Liver (tissue), 9 donors: ENCODE measurements around the gene SMIM26. TPM values are rescaled to one million over a fixed set of nuclear protein-coding genes. Genes with fewer than 3 reads are reported as not detected.

ENCODE experiments used
- DNase-seq: peaks from one replicate; pipeline ENCODE4 v3.0.0-alpha.2; 2017; ENCODE audit warnings: low spot score
- H3K27ac ChIP-seq, 2 donors: one replicate each; pipeline ENCODE4 v1.7.0; 2013; ENCODE audit warnings: inconsistent platforms in 2 of 2, low read length in 2 of 2, control low read depth in 1 of 2, low read depth in 1 of 2, mild to moderate bottlenecking in 1 of 2
- H3K27me3 ChIP-seq, 4 donors: one replicate each; pipeline versions ENCODE4 v1.6.1 to v1.7.0; 2013; ENCODE audit warnings: low read length in 3 of 4, inconsistent platforms in 1 of 4, mild to moderate bottlenecking in 1 of 4, moderate library complexity in 1 of 4; ENCODE audit not compliant: control insufficient read depth in 4 of 4, insufficient read depth in 4 of 4
- H3K36me3 ChIP-seq, 4 donors: one replicate each; pipeline versions ENCODE4 v1.6.1 to v1.7.0; 2013; ENCODE audit warnings: low read length in 3 of 4, mild to moderate bottlenecking in 3 of 4, low read depth in 1 of 4, moderate library complexity in 1 of 4; ENCODE audit not compliant: control insufficient read depth in 4 of 4, insufficient read depth in 3 of 4
- H3K4me1 ChIP-seq, 4 donors: one replicate each; pipeline versions ENCODE4 v1.6.1 to v1.7.0; 2013; ENCODE audit warnings: low read length in 3 of 4, mild to moderate bottlenecking in 3 of 4, moderate library complexity in 1 of 4; ENCODE audit not compliant: control insufficient read depth in 4 of 4, insufficient read depth in 4 of 4
- H3K4me3 ChIP-seq, 3 donors: one replicate each; pipeline versions ENCODE4 v1.6.1 to v1.7.0; 2013; ENCODE audit warnings: low read length in 3 of 3, control low read depth in 1 of 3, low read depth in 1 of 3, mild to moderate bottlenecking in 1 of 3
- H3K9ac ChIP-seq, 2 donors: one replicate each; pipeline ENCODE4 v1.7.0; 2013; ENCODE audit warnings: low read length in 2 of 2, mild to moderate bottlenecking in 2 of 2, moderate library complexity in 2 of 2, control low read depth in 1 of 2, low read depth in 1 of 2
- H3K9me3 ChIP-seq, 4 donors: one replicate each; pipeline versions ENCODE4 v1.6.1 to v1.7.0; 2013; ENCODE audit warnings: low read length in 3 of 4; ENCODE audit not compliant: control insufficient read depth in 4 of 4
- ATF3 ChIP-seq: IDR thresholded peaks from 2 replicates; pipeline ENCODE4 v1.6.1; 2016; ENCODE audit warnings: antibody characterized with exemption
- CTCF ChIP-seq: fragments of 150-350 bp; IDR thresholded peaks from 2 replicates; pipeline ENCODE4 v1.5.1; 2017; ENCODE audit warnings: improper control_type of control experiment, low read depth, low read length; ENCODE audit not compliant: missing input control
- EGR1 ChIP-seq, 2 donors: IDR thresholded peaks; 2 replicates each; pipeline ENCODE4 v1.6.1; 2016 to 2018; ENCODE audit warnings: antibody characterized with exemption in 2 of 2, low read depth in 2 of 2
- FOXA1 ChIP-seq: IDR thresholded peaks from 2 replicates; pipeline ENCODE4 v1.6.1; 2016; ENCODE audit warnings: antibody characterized with exemption
- FOXA2 ChIP-seq: IDR thresholded peaks from 2 replicates; pipeline ENCODE4 v1.6.1; 2016; ENCODE audit warnings: antibody characterized with exemption
- GABPA ChIP-seq, 2 donors: IDR thresholded peaks in 1 of 2; conservative IDR thresholded peaks in 1 of 2; 2 replicates each; pipeline ENCODE4 v1.6.1; 2016; ENCODE audit warnings: antibody characterized with exemption in 2 of 2, mild to moderate bottlenecking in 1 of 2, moderate library complexity in 1 of 2
- HNF4A ChIP-seq, 2 donors: conservative IDR thresholded peaks; 2 replicates each; pipeline ENCODE4 v1.6.1; 2016; ENCODE audit warnings: antibody characterized with exemption in 2 of 2, mild to moderate bottlenecking in 2 of 2
- HNF4G ChIP-seq: IDR thresholded peaks from 2 replicates; pipeline ENCODE4 v1.6.1; 2016; ENCODE audit warnings: antibody characterized with exemption
- JUND ChIP-seq, 2 donors: IDR thresholded peaks; 2 replicates each; pipeline ENCODE4 v1.6.1; 2016; ENCODE audit warnings: antibody characterized with exemption in 2 of 2
- NR2F2 ChIP-seq: IDR thresholded peaks from 2 replicates; pipeline ENCODE4 v1.6.1; 2016; ENCODE audit warnings: antibody characterized with exemption
- RAD21 ChIP-seq, 2 donors: IDR thresholded peaks; 2 replicates each; pipeline ENCODE4 v1.6.1; 2016; ENCODE audit warnings: antibody characterized with exemption in 2 of 2, mild to moderate bottlenecking in 2 of 2
- RXRA ChIP-seq, 2 donors: IDR thresholded peaks; 2 replicates each; pipeline ENCODE4 v1.6.1; 2017 to 2018; ENCODE audit warnings: antibody characterized with exemption in 2 of 2, mild to moderate bottlenecking in 1 of 2
- SP1 ChIP-seq: IDR thresholded peaks from 2 replicates; pipeline ENCODE4 v1.6.1; 2018; ENCODE audit warnings: antibody characterized with exemption, mild to moderate bottlenecking
- TAF1 ChIP-seq: conservative IDR thresholded peaks from 2 replicates; pipeline ENCODE4 v1.6.1; 2016; ENCODE audit warnings: antibody characterized with exemption, mild to moderate bottlenecking
- YY1 ChIP-seq: IDR thresholded peaks from 2 replicates; pipeline ENCODE4 v1.6.1; 2016; ENCODE audit warnings: antibody characterized with exemption, mild to moderate bottlenecking
- WGBS: extraction: QIAGEN DNeasy Blood & Tissue Kit; methylation state at CpG from one replicate; pipeline ENCODE4 v1.1.7; 2013; 5-methylcytosine and 5-hydroxymethylcytosine counted together
- polyA plus RNA-seq, 2 donors: library from polyadenylated mRNA; stranded (reverse) in 1 of 2; unstranded in 1 of 2; fragments of 200-250 nt in 1 of 2; fragments of >200 nt in 1 of 2; fragmentation: Nextera tagmentation in 1 of 2; extraction: Ambion mirVana in 1 of 2; gene quantifications; one replicate each; pipeline versions ENCODE4 v1.2.1 to v1.2.3, GENCODE V29; 2013 to 2015
- total RNA-seq, 2 donors: library from RNA; depleted of rRNA; stranded (reverse); fragments of >200 nt; gene quantifications; one replicate each; pipeline ENCODE4 v1.2.3, GENCODE V29; 2014
- TF ChIP-seq, protein P1 (sequence below): IDR thresholded peaks from 2 replicates; pipeline ENCODE4 v1.6.1; 2016; ENCODE audit warnings: antibody characterized with exemption
- TF ChIP-seq, protein P2 (sequence below): IDR thresholded peaks from 2 replicates; pipeline ENCODE4 v1.6.1; 2016; ENCODE audit warnings: antibody characterized with exemption, mild to moderate bottlenecking
- TF ChIP-seq, protein P3 (sequence below): IDR thresholded peaks from 2 replicates; pipeline ENCODE4 v1.6.1; 2016; ENCODE audit warnings: antibody characterized with exemption
- donor health status: healthy.
- donor health status: healthy.
- donor health status: healthy.
- donor health status: healthy.
- donor health status: healthy.

The SMIM26 gene
- total and polyA plus RNA-seq, 4 donors: 37.4 to 142 (median 54.5) TPM

DNA sequence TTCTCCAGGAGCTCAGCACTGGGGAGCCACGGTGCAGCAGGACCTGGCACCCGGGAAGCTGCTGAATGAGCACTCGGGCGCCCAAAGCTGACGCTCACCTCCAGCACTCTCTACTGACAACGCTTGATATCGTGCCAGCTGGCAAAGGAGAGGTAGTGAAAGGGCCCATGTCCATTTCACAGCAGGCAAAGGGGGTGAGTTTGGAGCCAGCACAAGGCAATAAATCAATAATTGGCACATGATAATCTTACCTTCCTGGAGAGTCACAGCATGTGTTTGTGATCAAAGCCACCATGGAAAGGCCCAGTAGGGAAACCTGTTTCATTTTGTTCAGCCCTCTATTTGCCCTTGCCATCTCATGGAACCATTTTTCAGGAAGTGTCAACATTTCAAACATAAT, 23.3 kb upstream of the SMIM26 start:
- no peak for DNase-seq
- no peaks in the 10 kb centered on the region for H3K27me3 ChIP-seq
- H3K9me3 ChIP-seq: no peaks in the 10 kb centered on the region
- TF ChIP-seq, protein P1, sequence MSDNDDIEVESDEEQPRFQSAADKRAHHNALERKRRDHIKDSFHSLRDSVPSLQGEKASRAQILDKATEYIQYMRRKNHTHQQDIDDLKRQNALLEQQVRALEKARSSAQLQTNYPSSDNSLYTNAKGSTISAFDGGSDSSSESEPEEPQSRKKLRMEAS: peak; percentile 99
- TF ChIP-seq, protein P2, sequence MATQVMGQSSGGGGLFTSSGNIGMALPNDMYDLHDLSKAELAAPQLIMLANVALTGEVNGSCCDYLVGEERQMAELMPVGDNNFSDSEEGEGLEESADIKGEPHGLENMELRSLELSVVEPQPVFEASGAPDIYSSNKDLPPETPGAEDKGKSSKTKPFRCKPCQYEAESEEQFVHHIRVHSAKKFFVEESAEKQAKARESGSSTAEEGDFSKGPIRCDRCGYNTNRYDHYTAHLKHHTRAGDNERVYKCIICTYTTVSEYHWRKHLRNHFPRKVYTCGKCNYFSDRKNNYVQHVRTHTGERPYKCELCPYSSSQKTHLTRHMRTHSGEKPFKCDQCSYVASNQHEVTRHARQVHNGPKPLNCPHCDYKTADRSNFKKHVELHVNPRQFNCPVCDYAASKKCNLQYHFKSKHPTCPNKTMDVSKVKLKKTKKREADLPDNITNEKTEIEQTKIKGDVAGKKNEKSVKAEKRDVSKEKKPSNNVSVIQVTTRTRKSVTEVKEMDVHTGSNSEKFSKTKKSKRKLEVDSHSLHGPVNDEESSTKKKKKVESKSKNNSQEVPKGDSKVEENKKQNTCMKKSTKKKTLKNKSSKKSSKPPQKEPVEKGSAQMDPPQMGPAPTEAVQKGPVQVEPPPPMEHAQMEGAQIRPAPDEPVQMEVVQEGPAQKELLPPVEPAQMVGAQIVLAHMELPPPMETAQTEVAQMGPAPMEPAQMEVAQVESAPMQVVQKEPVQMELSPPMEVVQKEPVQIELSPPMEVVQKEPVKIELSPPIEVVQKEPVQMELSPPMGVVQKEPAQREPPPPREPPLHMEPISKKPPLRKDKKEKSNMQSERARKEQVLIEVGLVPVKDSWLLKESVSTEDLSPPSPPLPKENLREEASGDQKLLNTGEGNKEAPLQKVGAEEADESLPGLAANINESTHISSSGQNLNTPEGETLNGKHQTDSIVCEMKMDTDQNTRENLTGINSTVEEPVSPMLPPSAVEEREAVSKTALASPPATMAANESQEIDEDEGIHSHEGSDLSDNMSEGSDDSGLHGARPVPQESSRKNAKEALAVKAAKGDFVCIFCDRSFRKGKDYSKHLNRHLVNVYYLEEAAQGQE: peak; percentile 54
- TF ChIP-seq RAD21 (IDR thresholded peaks at IDR 0.05) (peak; percentile 55 to 57), EGR1 (IDR thresholded peaks at IDR 0.05; ENCODE audit: low read depth in 2 of 2) (peak; percentile 66 to 68), RXRA (IDR thresholded peaks at IDR 0.05) (peak; percentile 67 to 88), NR2F2 (no peak), FOXA2 (peak; percentile 67), TAF1 (no peak), CTCF (no peak), FOXA1 (no peak), JUND (IDR thresholded peaks at IDR 0.05) (peak in 1 of 2 donors; percentile 50), SP1 (peak; percentile 91), HNF4G (peak; percentile 25), ATF3 (peak; percentile 74), HNF4A (conservative IDR thresholded peaks at IDR 0.05) (peak; percentile 63 to 75), GABPA (IDR thresholded peaks at IDR 0.05 in 1 of 2, conservative IDR thresholded peaks at IDR 0.05 in 1 of 2) (peak; percentile 34 to 82), YY1 (peak; percentile 93)
- TF ChIP-seq, protein P3, sequence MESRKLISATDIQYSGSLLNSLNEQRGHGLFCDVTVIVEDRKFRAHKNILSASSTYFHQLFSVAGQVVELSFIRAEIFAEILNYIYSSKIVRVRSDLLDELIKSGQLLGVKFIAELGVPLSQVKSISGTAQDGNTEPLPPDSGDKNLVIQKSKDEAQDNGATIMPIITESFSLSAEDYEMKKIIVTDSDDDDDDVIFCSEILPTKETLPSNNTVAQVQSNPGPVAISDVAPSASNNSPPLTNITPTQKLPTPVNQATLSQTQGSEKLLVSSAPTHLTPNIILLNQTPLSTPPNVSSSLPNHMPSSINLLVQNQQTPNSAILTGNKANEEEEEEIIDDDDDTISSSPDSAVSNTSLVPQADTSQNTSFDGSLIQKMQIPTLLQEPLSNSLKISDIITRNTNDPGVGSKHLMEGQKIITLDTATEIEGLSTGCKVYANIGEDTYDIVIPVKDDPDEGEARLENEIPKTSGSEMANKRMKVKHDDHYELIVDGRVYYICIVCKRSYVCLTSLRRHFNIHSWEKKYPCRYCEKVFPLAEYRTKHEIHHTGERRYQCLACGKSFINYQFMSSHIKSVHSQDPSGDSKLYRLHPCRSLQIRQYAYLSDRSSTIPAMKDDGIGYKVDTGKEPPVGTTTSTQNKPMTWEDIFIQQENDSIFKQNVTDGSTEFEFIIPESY: peak; percentile 88
- H3K9ac ChIP-seq: no peak overlapping the region
- no peak overlapping the region for H3K4me3 ChIP-seq
- WGBS: 33% methylated on average over 7 of the region's 7 CpGs
- peaks cover 10 to 51% (median 39%) of the 10 kb centered on the region in 4 donors for H3K36me3 ChIP-seq
- peak overlapping the region; percentile 70 to 77 for H3K27ac ChIP-seq
- H3K4me1 ChIP-seq: peaks cover 5 to 19% (median 12%) of the 10 kb centered on the region in 4 donors
